ENCODE data around the gene NDRG2. TPM values are rescaled to one million over a fixed set of nuclear protein-coding genes. Genes with fewer than 3 reads are reported as not detected.
A peak's percentile ranks its signal among the peaks of the same experiment; 100 is the strongest.
"Not testable (repeated sequence)": the region's sequence is repeated elsewhere in the genome, so short reads cannot be mapped to it uniquely, and the experiment has no call there.

Gene NDRG2
- total RNA-seq, 1 donor from 2014 or later: 346 TPM

DNA sequence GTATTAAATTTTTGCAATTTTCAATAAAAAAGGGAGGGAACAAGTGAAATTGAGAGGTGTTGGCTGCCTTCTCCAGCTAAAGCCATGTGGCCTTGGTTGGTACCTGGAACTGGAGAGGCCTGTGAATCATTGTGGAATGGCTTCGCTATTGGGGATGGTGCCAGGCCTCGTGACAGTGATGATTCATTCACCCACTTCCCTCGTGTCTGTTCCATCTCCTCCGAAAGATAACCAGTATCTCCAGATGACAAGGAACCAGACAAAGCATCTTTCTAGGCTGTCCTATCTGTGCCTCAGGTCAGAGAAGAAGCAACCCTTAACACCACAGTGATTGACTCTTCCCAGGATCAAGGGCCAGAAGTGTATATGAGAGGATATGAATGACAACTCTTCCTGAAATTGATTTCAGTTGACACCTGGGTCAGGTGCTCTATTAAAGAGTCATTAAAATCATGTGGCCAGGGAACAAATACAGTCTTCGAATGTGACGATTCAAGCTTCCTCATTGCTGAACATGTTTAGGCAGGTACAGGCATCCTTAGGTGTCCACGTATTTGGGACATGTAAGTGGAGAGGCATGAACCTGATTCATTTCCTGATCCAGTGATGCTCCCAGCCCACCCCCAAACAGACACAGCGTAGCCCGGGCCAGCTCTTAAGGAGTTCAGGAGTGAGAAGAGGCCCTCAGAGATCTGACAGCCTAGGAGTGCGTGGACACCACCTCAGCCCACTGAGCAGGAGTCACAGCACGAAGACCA lies 17.0 kb upstream of the NDRG2 start, which contains the start of gene RNASE7:
Gene RNASE7, plus strand, starts transcription at position 687 of the 758 bp plus-strand sequence. CDS start 631 bp downstream, outside the sequence.
- Histone ChIP-seq H3K36me3 (no peaks in the 10 kb centered on the region), H3K27ac (replicated peaks) (peak within 1 kb of the TSS; percentile 77), H3K27me3 (ENCODE audit: low read depth) (no peaks in the 10 kb centered on the region), H3K4me1 (peaks cover 48% of the 10 kb centered on the region), H3K9me3 (replicated peaks) (no peaks in the 10 kb centered on the region), H3K4me3 (peak within 1 kb of the TSS; percentile 5)
- intact Hi-C loops (cut with micrococcal nuclease): loop anchor here (2.0 kb wide), 1 partner anchor 27 kb away; no protein-coding TSS in a partner anchor
- DNase-seq: no peak
- TF ChIP-seq, protein P1, sequence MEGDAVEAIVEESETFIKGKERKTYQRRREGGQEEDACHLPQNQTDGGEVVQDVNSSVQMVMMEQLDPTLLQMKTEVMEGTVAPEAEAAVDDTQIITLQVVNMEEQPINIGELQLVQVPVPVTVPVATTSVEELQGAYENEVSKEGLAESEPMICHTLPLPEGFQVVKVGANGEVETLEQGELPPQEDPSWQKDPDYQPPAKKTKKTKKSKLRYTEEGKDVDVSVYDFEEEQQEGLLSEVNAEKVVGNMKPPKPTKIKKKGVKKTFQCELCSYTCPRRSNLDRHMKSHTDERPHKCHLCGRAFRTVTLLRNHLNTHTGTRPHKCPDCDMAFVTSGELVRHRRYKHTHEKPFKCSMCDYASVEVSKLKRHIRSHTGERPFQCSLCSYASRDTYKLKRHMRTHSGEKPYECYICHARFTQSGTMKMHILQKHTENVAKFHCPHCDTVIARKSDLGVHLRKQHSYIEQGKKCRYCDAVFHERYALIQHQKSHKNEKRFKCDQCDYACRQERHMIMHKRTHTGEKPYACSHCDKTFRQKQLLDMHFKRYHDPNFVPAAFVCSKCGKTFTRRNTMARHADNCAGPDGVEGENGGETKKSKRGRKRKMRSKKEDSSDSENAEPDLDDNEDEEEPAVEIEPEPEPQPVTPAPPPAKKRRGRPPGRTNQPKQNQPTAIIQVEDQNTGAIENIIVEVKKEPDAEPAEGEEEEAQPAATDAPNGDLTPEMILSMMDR (IDR thresholded peaks at IDR 0.05; ENCODE audit: borderline replicate concordance): no peak

DNA sequence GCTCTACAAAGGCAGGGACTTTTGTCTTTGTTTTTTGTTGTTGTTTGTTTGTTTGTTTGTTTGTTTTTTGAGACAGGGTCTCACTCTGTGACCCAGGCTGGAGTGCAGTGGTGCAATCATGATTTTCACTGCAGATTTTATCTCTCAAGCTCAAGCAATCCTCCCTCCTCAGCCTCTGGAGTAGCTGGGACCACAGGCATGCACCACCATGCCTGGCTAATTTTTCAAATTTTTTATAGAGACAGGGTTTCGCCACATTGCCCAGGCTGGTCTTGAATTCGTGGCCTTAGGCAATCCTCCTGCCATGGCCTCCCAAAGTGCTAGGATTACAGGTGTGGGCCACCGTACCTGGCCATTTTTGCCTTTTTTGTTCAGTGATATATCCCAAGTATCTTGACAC lies 16.1 kb upstream of the NDRG2 start:
- intact Hi-C loops (cut with micrococcal nuclease): loop anchor here (2.0 kb wide), 1 partner anchor 26 kb away; no protein-coding TSS in a partner anchor
- not testable (repeated sequence) for H3K27ac ChIP-seq (replicated peaks)

DNA sequence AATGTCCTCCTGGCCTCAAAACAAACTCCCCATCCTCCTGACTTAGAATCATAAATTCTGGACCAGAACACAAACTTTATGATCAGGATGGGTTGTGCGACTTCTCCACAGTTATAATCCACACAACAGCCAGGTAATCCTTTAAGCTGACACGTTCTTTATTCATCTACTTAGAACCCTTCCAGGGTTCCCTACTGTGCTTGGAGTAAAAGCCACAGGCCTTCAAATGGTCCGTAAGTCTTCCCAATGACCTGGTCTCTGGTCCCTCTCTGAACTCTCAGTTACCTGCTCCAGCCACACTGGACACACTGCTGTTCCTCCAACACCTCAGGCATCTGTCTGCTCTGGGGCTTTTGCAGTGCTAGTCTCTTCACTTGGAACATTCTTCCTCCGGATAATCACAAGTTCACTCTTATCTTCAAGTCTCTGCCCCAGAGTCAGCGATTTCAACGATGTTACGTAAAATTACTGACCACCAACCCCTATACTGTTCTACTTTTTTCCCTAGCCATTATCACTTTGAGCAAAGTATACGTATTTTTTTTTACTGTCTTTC lies 15.6 kb upstream of the NDRG2 start:
- Histone ChIP-seq H3K9me3 (replicated peaks) (no peaks in the 10 kb centered on the region), H3K4me3 (no peak overlapping the region), H3K4me1 (peaks cover 48% of the 10 kb centered on the region), H3K27ac (replicated peaks) (peak overlapping the region; percentile 88), H3K27me3 (ENCODE audit: low read depth) (no peaks in the 10 kb centered on the region), H3K36me3 (no peaks in the 10 kb centered on the region)
- intact Hi-C loops (cut with micrococcal nuclease): loop anchor here (2.0 kb wide), 1 partner anchor 26 kb away; no protein-coding TSS in a partner anchor
- DNase-seq: no peak
- TF ChIP-seq, protein P1 (IDR thresholded peaks at IDR 0.05; ENCODE audit: borderline replicate concordance): peak; percentile 13

More for the DNA sequence above, 16.1 kb upstream of the NDRG2 start:
- H3K27me3 ChIP-seq (ENCODE audit: low read depth); H3K9me3 ChIP-seq (replicated peaks); H3K4me3 ChIP-seq; H3K36me3 ChIP-seq; DNase-seq: not testable (repeated sequence)
- peaks cover 48% of the 10 kb centered on the region for H3K4me1 ChIP-seq

DNA sequence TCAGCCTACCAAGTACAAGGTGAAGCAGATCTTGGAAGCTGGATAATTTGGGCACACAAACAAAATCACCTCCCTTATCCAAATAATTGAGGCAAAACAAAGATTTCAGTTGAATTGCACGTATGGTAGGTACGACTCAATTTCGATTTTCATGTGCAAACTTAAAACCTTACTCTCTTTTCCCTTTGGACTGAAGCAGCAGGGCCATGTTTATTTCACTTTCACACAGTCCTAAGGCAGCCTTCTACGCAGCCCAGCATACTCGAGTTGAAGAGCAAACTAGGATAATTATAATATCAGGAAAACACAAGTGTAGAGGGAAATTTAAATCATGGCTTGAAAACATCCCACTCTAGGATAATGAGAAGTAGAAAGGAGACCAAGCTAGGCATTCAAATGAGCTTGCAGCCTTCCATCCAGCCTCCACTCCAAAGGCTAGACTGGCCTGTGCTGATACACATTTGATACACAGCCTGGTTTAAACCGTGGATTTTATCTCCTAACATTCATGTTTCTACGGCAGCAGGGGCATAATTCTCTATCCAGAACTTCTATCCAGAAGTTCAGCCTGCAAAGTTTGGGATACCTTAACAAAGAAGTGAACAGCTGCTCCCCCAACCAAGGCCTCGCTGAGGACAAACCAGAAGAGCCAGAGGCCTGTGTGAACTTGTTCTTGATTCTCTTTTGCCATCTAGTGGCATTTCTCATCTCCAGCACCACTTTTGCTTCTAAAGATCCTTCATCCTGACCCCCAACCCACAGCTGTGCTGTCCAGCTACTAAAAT lies 14.9 kb upstream of the NDRG2 start:
- no peaks in the 10 kb centered on the region for H3K9me3 ChIP-seq (replicated peaks)
- no peaks in the 10 kb centered on the region for H3K36me3 ChIP-seq
- H3K27ac ChIP-seq (replicated peaks): peak overlapping the region; percentile 88
- no peak for DNase-seq
- intact Hi-C loops (cut with micrococcal nuclease): loop anchor here (2.0 kb wide), 1 partner anchor 25 kb away; no protein-coding TSS in a partner anchor
- H3K27me3 ChIP-seq (ENCODE audit: low read depth): no peaks in the 10 kb centered on the region
- peaks cover 48% of the 10 kb centered on the region for H3K4me1 ChIP-seq
- peak overlapping the region; percentile 48 for H3K4me3 ChIP-seq
- TF ChIP-seq, protein P1 (IDR thresholded peaks at IDR 0.05; ENCODE audit: borderline replicate concordance): peak; percentile 84

DNA sequence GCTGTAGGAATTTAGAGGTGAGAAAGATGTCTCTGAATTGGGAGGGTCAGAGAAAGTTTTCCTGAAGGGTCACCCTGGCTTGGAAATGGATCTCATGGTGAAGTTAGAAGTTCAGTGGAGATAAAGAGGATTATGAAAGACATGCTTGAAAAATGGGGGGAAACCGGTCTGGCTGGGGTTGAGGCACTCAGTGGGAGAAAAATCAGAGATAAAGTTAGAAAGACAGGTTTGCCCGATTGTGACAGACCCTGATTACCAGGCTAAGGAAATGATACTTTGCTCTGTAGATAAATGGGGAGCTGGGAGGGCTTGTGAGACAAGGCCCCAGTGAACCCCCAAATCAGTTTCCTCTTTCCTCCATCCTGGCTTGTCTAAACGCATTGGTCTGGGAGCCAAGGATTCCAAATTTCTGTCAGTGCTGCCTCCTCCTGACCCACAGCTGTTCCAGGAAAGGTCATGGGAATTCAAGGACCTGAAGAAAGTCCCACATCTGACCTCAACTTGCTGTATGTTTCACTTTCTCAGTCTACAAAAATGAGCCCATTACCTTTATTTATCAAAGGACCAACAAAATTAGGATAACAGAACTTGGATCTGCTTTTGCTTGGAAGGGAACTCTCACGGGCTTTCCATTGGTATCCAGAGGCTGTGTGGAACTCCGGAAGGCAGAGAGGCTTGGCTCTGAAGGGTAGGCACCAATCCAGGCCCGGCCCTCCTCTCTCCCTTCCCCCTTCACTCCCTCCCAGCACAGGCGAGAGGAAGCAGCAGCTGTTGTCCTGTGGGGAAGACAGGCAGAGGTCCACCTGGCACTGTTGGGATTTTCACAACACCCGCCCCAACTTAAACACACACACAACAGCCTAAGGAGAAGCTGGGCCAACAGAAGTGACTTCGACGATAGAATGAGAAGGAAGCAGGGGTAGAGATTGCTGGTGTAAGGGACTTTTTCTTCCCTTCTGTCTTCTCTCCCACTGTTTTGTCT lies 13.9 kb upstream of the NDRG2 start:
- Histone ChIP-seq H3K36me3 (no peaks in the 10 kb centered on the region), H3K4me1 (peaks cover 37% of the 10 kb centered on the region), H3K9me3 (replicated peaks) (no peaks in the 10 kb centered on the region), H3K27ac (replicated peaks) (peak overlapping the region; percentile 88), H3K4me3 (peak overlapping the region; percentile 48), H3K27me3 (ENCODE audit: low read depth) (no peaks in the 10 kb centered on the region)
- intact Hi-C loops (cut with micrococcal nuclease): no loop called here
- TF ChIP-seq, protein P1 (IDR thresholded peaks at IDR 0.05; ENCODE audit: borderline replicate concordance): no peak
- DNase-seq: peak; percentile 88
